MM.1S (cell line): ENCODE data around the gene RPL7A.

ENCODE experiments used
- DNase-seq: peaks from one replicate; pipeline ENCODE4 v3.0.0-alpha.2; 2015
- H2AFZ ChIP-seq: fragments of 300-600 bp; sonication (generic); 2 replicates; pipeline ENCODE4 v1.6.0; 2016; ENCODE audit warnings: antibody characterized with exemption, low read length
- H3F3A ChIP-seq: fragments of 300-600 bp; sonication (generic); 2 replicates; pipeline ENCODE4 v1.6.1; 2016; ENCODE audit warnings: mild to moderate bottlenecking, antibody characterized with exemption, low read length, moderate library complexity, mixed read lengths; ENCODE audit not compliant: insufficient read depth
- H3K27ac ChIP-seq: fragments of 300-600 bp; sonication (generic); 2 replicates; pipeline ENCODE4 v1.5.1; 2016; ENCODE audit warnings: mild to moderate bottlenecking, low read length
- H3K27me3 ChIP-seq: fragments of 300-600 bp; sonication (generic); replicated peaks from 2 replicates; pipeline ENCODE4 v1.6.0; 2016; ENCODE audit warnings: low read length; ENCODE audit not compliant: insufficient read depth
- H3K36me3 ChIP-seq: fragments of 300-600 bp; sonication (generic); replicated peaks from 2 replicates; pipeline ENCODE4 v1.6.1; 2016; ENCODE audit warnings: mild to moderate bottlenecking, low read length, mixed read lengths; ENCODE audit not compliant: insufficient read depth
- H3K4me1 ChIP-seq: fragments of 300-600 bp; sonication (generic); 2 replicates; pipeline ENCODE4 v1.6.1; 2016; ENCODE audit warnings: low read length, mixed read lengths
- H3K4me2 ChIP-seq: fragments of 300-600 bp; sonication (generic); 2 replicates; pipeline ENCODE4 v1.6.0; 2016; ENCODE audit warnings: low read depth, low read length
- H3K4me3 ChIP-seq: fragments of 300-600 bp; sonication (generic); 2 replicates; pipeline ENCODE4 v1.5.1; 2016; ENCODE audit warnings: low read length, mixed read lengths
- H3K79me2 ChIP-seq: fragments of 300-600 bp; sonication (generic); 2 replicates; pipeline ENCODE4 v1.6.1; 2016; ENCODE audit warnings: mixed run types, low read length, mixed read lengths
- H3K9ac ChIP-seq: fragments of 300-600 bp; sonication (generic); 2 replicates; pipeline ENCODE4 v1.6.1; 2016; ENCODE audit warnings: low read length, mixed read lengths
- H3K9me2 ChIP-seq: fragments of 300-600 bp; sonication (generic); replicated peaks from 2 replicates; pipeline ENCODE4 v1.6.1; 2016; ENCODE audit warnings: mild to moderate bottlenecking, low read length, mixed read lengths; ENCODE audit not compliant: insufficient read depth
- H3K9me3 ChIP-seq: fragments of 300-600 bp; sonication (generic); replicated peaks from 2 replicates; pipeline ENCODE4 v1.6.1; 2016; ENCODE audit warnings: mild to moderate bottlenecking, low read length, mixed read lengths; ENCODE audit not compliant: insufficient read depth
- H4K20me1 ChIP-seq: fragments of 300-600 bp; sonication (generic); 2 replicates; pipeline ENCODE4 v1.6.1; 2016; ENCODE audit warnings: mild to moderate bottlenecking, low read length, moderate library complexity, mixed read lengths; ENCODE audit not compliant: insufficient read depth
- CTCF ChIP-seq: fragments of 300-600 bp; sonication (generic); IDR thresholded peaks from 2 replicates; pipeline ENCODE4 v1.5.1; 2016; ENCODE audit warnings: antibody characterized with exemption, low read length, mixed read lengths
- EZH2 ChIP-seq: fragments of 300-600 bp; sonication (generic); optimal IDR thresholded peaks from 2 replicates; pipeline ENCODE3; 2017; ENCODE audit warnings: low read depth, mild to moderate bottlenecking, antibody characterized with exemption, low read length, mixed read lengths
- EZH2phosphoT487 ChIP-seq: fragments of 300-600 bp; sonication (generic); IDR thresholded peaks from 2 replicates; pipeline ENCODE4 v1.6.1; 2018; ENCODE audit warnings: antibody characterized with exemption, low read length

The RPL7A gene

GRCh38 chr9:133352635-133353340 lies 4.8 kb downstream of the RPL7A start:
- H3K4me3 ChIP-seq = no peak overlapping the region
- no peaks in the 10 kb centered on the region for H3K27me3 ChIP-seq
- no peaks in the 10 kb centered on the region for H3K9me2 ChIP-seq
- peaks cover 17% of the 10 kb centered on the region for H3K36me3 ChIP-seq
- H3K9me3 ChIP-seq = no peaks in the 10 kb centered on the region
- peaks cover 61% of the 10 kb centered on the region for H3K79me2 ChIP-seq
- peaks cover 18% of the 10 kb centered on the region; the same call in 1 of the 2 replicates for H3K4me1 ChIP-seq
- no peak for DNase-seq
- H3K9ac ChIP-seq = no peak overlapping the region
- peaks cover 11% of the 10 kb centered on the region for H4K20me1 ChIP-seq
- H3K4me2 ChIP-seq = no peak overlapping the region
- H3F3A ChIP-seq = peaks cover 70% of the 10 kb centered on the region
- no peak for TF ChIP-seq EZH2phosphoT487
- TF ChIP-seq EZH2 = no peak
- no peak for TF ChIP-seq CTCF
- no peak overlapping the region for H2AFZ ChIP-seq
- no peak overlapping the region for H3K27ac ChIP-seq

GRCh38 chr9:133353548-133353947 lies 5.5 kb downstream of the RPL7A start:
- Histone ChIP-seq H3K4me1 (peaks cover 19% of the 10 kb centered on the region; the same call in 1 of the 2 replicates), H3K9me2 (no peaks in the 10 kb centered on the region), H3F3A (peaks cover 64% of the 10 kb centered on the region)

GRCh38 chr9:133354766-133355165 lies 6.7 kb downstream of the RPL7A start:
- TF ChIP-seq CTCF = no peak
- TF ChIP-seq EZH2 = no peak
- no peak for TF ChIP-seq EZH2phosphoT487
- peaks cover 13% of the 10 kb centered on the region for H3K36me3 ChIP-seq

More at GRCh38 chr9:133353548-133353947, 5.5 kb downstream of the RPL7A start:
- TF ChIP-seq EZH2 (no peak), EZH2phosphoT487 (no peak), CTCF (no peak)
- Histone ChIP-seq H3K36me3 (peaks cover 17% of the 10 kb centered on the region), H2AFZ (no peak overlapping the region), H3K9ac (no peak overlapping the region), H3K79me2 (peaks cover 61% of the 10 kb centered on the region), H3K4me3 (no peak overlapping the region), H4K20me1 (peaks cover 11% of the 10 kb centered on the region), H3K27ac (no peak overlapping the region), H3K27me3 (no peaks in the 10 kb centered on the region), H3K4me2 (no peak overlapping the region), H3K9me3 (no peaks in the 10 kb centered on the region)
- DNase-seq = no peak

More at GRCh38 chr9:133354766-133355165, 6.7 kb downstream of the RPL7A start:
- H2AFZ ChIP-seq = no peak overlapping the region
- no peaks in the 10 kb centered on the region for H3K9me2 ChIP-seq
- H3K79me2 ChIP-seq = peaks cover 60% of the 10 kb centered on the region
- peaks cover 11% of the 10 kb centered on the region; the same call in 1 of the 2 replicates for H3K4me1 ChIP-seq
- H3K27me3 ChIP-seq = no peaks in the 10 kb centered on the region
- H3K4me2 ChIP-seq = peak overlapping the region; percentile 81; the same call in 1 of the 2 replicates
- H3K9me3 ChIP-seq = no peaks in the 10 kb centered on the region
- no peak overlapping the region for H3K27ac ChIP-seq
- DNase-seq = no peak
- peaks cover 52% of the 10 kb centered on the region for H3F3A ChIP-seq
- no peak overlapping the region for H3K9ac ChIP-seq
- H4K20me1 ChIP-seq = peaks cover 11% of the 10 kb centered on the region
- no peak overlapping the region for H3K4me3 ChIP-seq
